ENCODE data around the gene CHL1.

DNA sequence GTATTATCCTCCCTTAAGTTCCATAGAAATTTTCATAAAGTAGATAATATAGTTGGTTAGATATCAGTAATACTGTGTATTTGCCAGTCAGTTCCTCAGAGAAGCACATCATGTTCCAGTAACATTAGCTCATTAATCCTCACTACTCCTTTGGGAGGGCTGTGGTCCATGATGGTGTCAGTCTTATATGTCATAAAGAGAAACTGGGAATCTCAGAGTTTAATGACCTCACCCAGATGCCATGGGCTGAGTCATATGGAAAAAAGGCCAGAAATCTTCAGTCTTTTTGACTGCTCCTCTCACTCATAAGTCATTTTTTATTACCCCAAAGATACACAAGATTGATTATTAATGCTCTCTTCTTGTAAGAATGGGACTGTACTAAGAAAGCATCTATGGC, 188.6 kb downstream of the CHL1 start:
- TF ChIP-seq GATA3 (IDR thresholded peaks at IDR 0.05; ENCODE audit: low read depth, low read length) = no peak
- TF ChIP-seq GATA2 (IDR thresholded peaks at IDR 0.05; ENCODE audit: low read depth, low read length) = no peak
